Neural progenitor cell (in vitro differentiated cells): Measurements from ENCODE around the gene CSNK2A1. TPM values are rescaled to one million over a fixed set of nuclear protein-coding genes. Genes with fewer than 3 reads are reported as not detected.

ENCODE experiments used
- DNase-seq: peaks from one replicate; pipeline ENCODE4 v3.0.0-alpha.2; 2016; ENCODE audit warnings: low spot score
- H2AFZ ChIP-seq: fragments of 200-600 bp; sonication (generic); replicated peaks from 2 replicates; pipeline ENCODE4 v1.6.1; 2016; ENCODE audit warnings: antibody characterized with exemption
- H3F3A ChIP-seq: fragments of 200-600 bp; sonication (generic); 2 replicates; pipeline ENCODE4 v1.6.1; 2016; ENCODE audit warnings: antibody characterized with exemption, low read depth
- H3K27ac ChIP-seq: fragments of 200-600 bp; sonication (generic); 2 replicates; pipeline ENCODE4 v1.5.1; 2016; ENCODE audit warnings: mild to moderate bottlenecking
- H3K27me3 ChIP-seq: fragments of 200-600 bp; sonication (generic); 2 replicates; pipeline ENCODE4 v1.6.1; 2016; ENCODE audit warnings: mild to moderate bottlenecking, moderate library complexity
- H3K36me3 ChIP-seq: fragments of 200-600 bp; sonication (generic); 2 replicates; pipeline ENCODE4 v1.5.1; 2016
- H3K4me1 ChIP-seq: fragments of 200-600 bp; sonication (generic); 2 replicates; pipeline ENCODE4 v1.6.1; 2016; ENCODE audit warnings: mixed run types
- H3K4me2 ChIP-seq: fragments of 200-600 bp; sonication (generic); 2 replicates; pipeline ENCODE4 v1.6.1; 2016
- H3K4me3 ChIP-seq: fragments of 200-600 bp; sonication (generic); 2 replicates; pipeline ENCODE4 v1.5.1; 2016
- H3K79me2 ChIP-seq: fragments of 200-600 bp; sonication (generic); 2 replicates; pipeline ENCODE4 v1.6.1; 2016; ENCODE audit warnings: low read depth
- H3K9ac ChIP-seq: fragments of 200-600 bp; sonication (generic); 2 replicates; pipeline ENCODE4 v1.6.1; 2016
- H3K9me3 ChIP-seq: fragments of 200-600 bp; sonication (generic); 2 replicates; pipeline ENCODE4 v1.5.1; 2016; ENCODE audit warnings: low read depth
- H4K20me1 ChIP-seq: fragments of 200-600 bp; sonication (generic); 2 replicates; pipeline ENCODE4 v1.6.1; 2016; ENCODE audit warnings: low read depth
- H3K27ac Mint-ChIP-seq: 3 replicates; pipeline ENCODE4 v1.8.0; 2021; ENCODE audit warnings: mixed read lengths
- H3K27me3 Mint-ChIP-seq: 2 replicates; pipeline ENCODE4 v1.8.0; 2022; ENCODE audit warnings: low read depth, mild to moderate bottlenecking, inconsistent platforms, moderate library complexity, mixed read lengths; ENCODE audit not compliant: insufficient read depth
- H3K36me3 Mint-ChIP-seq: 3 replicates; pipeline ENCODE4 v1.8.0; 2021; ENCODE audit warnings: mixed read lengths
- H3K4me1 Mint-ChIP-seq: 3 replicates; pipeline ENCODE4 v1.8.0; 2021; ENCODE audit warnings: mixed read lengths
- H3K4me3 Mint-ChIP-seq: 3 replicates; pipeline ENCODE4 v1.8.0; 2021; ENCODE audit warnings: mild to moderate bottlenecking, moderate library complexity, mixed read lengths
- H3K9me3 Mint-ChIP-seq: 3 replicates; pipeline ENCODE4 v1.8.0; 2020; ENCODE audit warnings: mixed read lengths
- EZH2 ChIP-seq: fragments of 200-600 bp; sonication (generic); IDR thresholded peaks from 2 replicates; pipeline ENCODE4 v1.6.1; 2017; ENCODE audit warnings: antibody characterized with exemption, mild to moderate bottlenecking, moderate library complexity
- EZH2phosphoT487 ChIP-seq: fragments of 200-600 bp; sonication (generic); IDR thresholded peaks from 2 replicates; pipeline ENCODE4 v1.6.1; 2017; ENCODE audit warnings: antibody characterized with exemption
- total RNA-seq: library from RNA; depleted of rRNA; stranded (reverse); fragments of >200 nt; gene quantifications from 2 replicates; pipeline ENCODE4 v1.2.3, GENCODE V29; 2015; ENCODE audit warnings: low replicate concordance
- TF ChIP-seq, protein P1 (sequence below): fragments of 200-600 bp; sonication (generic); IDR thresholded peaks from 2 replicates; pipeline ENCODE4 v1.5.1; 2017; ENCODE audit warnings: antibody characterized with exemption, mild to moderate bottlenecking

CSNK2A1 gene
- total RNA-seq, 1 donor from 2014 or later = 599 TPM

GRCh38 chr20:537983-538382 lies 5.6 kb downstream of the CSNK2A1 start:
- Histone ChIP-seq H3K4me3 (no peak overlapping the region), H3K9ac (no peak overlapping the region), H3K36me3 (peaks cover 7% of the 10 kb centered on the region), H3K27ac (no peak overlapping the region), H2AFZ (no peak overlapping the region), H3K27me3 (no peaks in the 10 kb centered on the region), H3K4me2 (no peak overlapping the region), H3F3A (peaks cover under 1% of the 10 kb centered on the region), H3K9me3 (no peaks in the 10 kb centered on the region), H3K4me1 (peaks cover 11% of the 10 kb centered on the region), H3K79me2 (peaks cover 100% of the 10 kb centered on the region), H4K20me1 (peaks cover 100% of the 10 kb centered on the region)
- H3K4me3 Mint-ChIP-seq = no peak overlapping the region
- no peak for DNase-seq
- H3K27ac Mint-ChIP-seq = no peak overlapping the region
- H3K36me3 Mint-ChIP-seq = peaks cover 63% of the 10 kb centered on the region
- TF ChIP-seq EZH2 (no peak), EZH2phosphoT487 (no peak)
- TF ChIP-seq, protein P1, sequence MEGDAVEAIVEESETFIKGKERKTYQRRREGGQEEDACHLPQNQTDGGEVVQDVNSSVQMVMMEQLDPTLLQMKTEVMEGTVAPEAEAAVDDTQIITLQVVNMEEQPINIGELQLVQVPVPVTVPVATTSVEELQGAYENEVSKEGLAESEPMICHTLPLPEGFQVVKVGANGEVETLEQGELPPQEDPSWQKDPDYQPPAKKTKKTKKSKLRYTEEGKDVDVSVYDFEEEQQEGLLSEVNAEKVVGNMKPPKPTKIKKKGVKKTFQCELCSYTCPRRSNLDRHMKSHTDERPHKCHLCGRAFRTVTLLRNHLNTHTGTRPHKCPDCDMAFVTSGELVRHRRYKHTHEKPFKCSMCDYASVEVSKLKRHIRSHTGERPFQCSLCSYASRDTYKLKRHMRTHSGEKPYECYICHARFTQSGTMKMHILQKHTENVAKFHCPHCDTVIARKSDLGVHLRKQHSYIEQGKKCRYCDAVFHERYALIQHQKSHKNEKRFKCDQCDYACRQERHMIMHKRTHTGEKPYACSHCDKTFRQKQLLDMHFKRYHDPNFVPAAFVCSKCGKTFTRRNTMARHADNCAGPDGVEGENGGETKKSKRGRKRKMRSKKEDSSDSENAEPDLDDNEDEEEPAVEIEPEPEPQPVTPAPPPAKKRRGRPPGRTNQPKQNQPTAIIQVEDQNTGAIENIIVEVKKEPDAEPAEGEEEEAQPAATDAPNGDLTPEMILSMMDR = no peak
- H3K27me3 Mint-ChIP-seq = peaks cover 4% of the 10 kb centered on the region
- peaks cover 13% of the 10 kb centered on the region for H3K4me1 Mint-ChIP-seq
- H3K9me3 Mint-ChIP-seq = peaks cover 39% of the 10 kb centered on the region

- Histone ChIP-seq H3K9ac (no peak overlapping the region), H3K79me2 (peaks cover 100% of the 10 kb centered on the region), H2AFZ (no peak overlapping the region), H3K36me3 (peaks cover 7% of the 10 kb centered on the region), H3K27me3 (no peaks in the 10 kb centered on the region), H3K4me3 (no peak overlapping the region), H3K4me2 (no peak overlapping the region), H3K9me3 (no peaks in the 10 kb centered on the region), H4K20me1 (peaks cover 100% of the 10 kb centered on the region), H3K4me1 (peaks cover 19% of the 10 kb centered on the region), H3F3A (peaks cover 3% of the 10 kb centered on the region), H3K27ac (no peak overlapping the region)
- no peak for DNase-seq
- Mint-ChIP-seq H3K9me3 (peaks cover 41% of the 10 kb centered on the region), H3K4me3 (no peak overlapping the region), H3K27ac (no peak overlapping the region), H3K4me1 (peaks cover 6% of the 10 kb centered on the region), H3K36me3 (peaks cover 64% of the 10 kb centered on the region), H3K27me3 (peaks cover 3% of the 10 kb centered on the region)
- TF ChIP-seq, protein P1 = no peak
- TF ChIP-seq EZH2phosphoT487 (no peak), EZH2 (no peak)
Observed at GRCh38 chr20:536426-537010, 7.1 kb downstream of the CSNK2A1 start.

DNA sequence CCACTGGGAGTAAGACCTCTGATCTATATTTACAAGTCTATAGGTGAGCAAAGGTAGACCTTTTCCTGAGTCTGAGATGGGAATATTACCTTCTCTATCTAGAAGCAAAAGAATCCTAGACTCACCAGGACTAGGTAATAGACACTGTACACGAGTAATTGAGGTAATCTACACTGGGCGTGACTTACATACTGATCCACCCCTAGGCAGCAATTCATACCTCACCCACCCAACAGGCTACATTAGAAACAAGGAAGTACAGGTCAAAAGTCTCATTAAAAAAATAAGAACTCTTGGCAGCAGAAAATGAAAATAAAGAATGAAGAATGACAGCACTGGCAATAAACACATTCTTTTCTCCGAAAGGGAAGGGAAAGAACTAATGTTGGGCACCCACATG lies 7.6 kb downstream of the CSNK2A1 start:
- H3K9me3 ChIP-seq = no peaks in the 10 kb centered on the region
- Mint-ChIP-seq H3K27ac (no peak overlapping the region), H3K4me1 (peaks cover 6% of the 10 kb centered on the region), H3K27me3 (peaks cover 3% of the 10 kb centered on the region), H3K36me3 (peaks cover 63% of the 10 kb centered on the region), H3K9me3 (peaks cover 38% of the 10 kb centered on the region), H3K4me3 (no peak overlapping the region)
- H4K20me1 ChIP-seq = peaks cover 100% of the 10 kb centered on the region
- H3K4me2 ChIP-seq = no peak overlapping the region
- no peak overlapping the region for H3K27ac ChIP-seq
- no peak overlapping the region for H2AFZ ChIP-seq
- peaks cover 100% of the 10 kb centered on the region for H3K79me2 ChIP-seq
- DNase-seq = no peak
- no peaks in the 10 kb centered on the region for H3K27me3 ChIP-seq
- H3K4me1 ChIP-seq = peaks cover 22% of the 10 kb centered on the region
- no peak overlapping the region for H3K9ac ChIP-seq
- TF ChIP-seq EZH2phosphoT487 = no peak
- TF ChIP-seq, protein P1 = no peak
- TF ChIP-seq EZH2 = no peak
- H3F3A ChIP-seq = peaks cover 3% of the 10 kb centered on the region
- H3K4me3 ChIP-seq = no peak overlapping the region
- H3K36me3 ChIP-seq = peaks cover 5% of the 10 kb centered on the region
